Lower leg skin (tissue), 3 donors: ENCODE data around the gene USP35.

ENCODE experiments used
- POLR2A ChIP-seq, 2 donors: fragments of 450-650 bp; IDR thresholded peaks; one replicate each; pipeline ENCODE4 v1.6.1; 2016 to 2017; ENCODE audit warnings: antibody characterized with exemption in 2 of 2, mild to moderate bottlenecking in 1 of 2, moderate library complexity in 1 of 2
- TF ChIP-seq, protein P1 (sequence below), 3 donors: fragments of 450-650 bp; IDR thresholded peaks; one replicate each; pipeline ENCODE4 v1.5.1; 2016; ENCODE audit warnings: antibody characterized with exemption in 3 of 3, mild to moderate bottlenecking in 3 of 3, moderate library complexity in 2 of 3

DNA sequence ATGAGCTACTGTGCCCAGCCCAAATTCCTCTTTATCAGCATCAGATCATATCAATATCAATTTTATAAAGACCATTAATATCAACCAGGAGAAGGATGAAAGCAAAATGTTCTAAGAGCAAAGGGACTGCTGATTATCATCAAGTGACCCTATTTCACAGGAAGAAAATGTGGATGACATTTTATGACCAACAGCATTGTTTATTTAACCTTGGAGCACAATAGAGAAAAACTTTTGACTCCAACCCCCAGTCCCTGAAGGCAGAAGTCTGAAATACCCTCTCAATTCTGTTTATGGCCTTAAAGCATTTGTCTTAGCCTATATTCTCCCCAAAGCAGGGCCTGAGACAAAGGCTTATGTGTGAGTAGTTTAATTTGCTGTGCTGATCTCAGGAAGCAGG, 38.0 kb upstream of the USP35 start:
- TF ChIP-seq, protein P1, sequence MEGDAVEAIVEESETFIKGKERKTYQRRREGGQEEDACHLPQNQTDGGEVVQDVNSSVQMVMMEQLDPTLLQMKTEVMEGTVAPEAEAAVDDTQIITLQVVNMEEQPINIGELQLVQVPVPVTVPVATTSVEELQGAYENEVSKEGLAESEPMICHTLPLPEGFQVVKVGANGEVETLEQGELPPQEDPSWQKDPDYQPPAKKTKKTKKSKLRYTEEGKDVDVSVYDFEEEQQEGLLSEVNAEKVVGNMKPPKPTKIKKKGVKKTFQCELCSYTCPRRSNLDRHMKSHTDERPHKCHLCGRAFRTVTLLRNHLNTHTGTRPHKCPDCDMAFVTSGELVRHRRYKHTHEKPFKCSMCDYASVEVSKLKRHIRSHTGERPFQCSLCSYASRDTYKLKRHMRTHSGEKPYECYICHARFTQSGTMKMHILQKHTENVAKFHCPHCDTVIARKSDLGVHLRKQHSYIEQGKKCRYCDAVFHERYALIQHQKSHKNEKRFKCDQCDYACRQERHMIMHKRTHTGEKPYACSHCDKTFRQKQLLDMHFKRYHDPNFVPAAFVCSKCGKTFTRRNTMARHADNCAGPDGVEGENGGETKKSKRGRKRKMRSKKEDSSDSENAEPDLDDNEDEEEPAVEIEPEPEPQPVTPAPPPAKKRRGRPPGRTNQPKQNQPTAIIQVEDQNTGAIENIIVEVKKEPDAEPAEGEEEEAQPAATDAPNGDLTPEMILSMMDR (IDR thresholded peaks at IDR 0.05): no peak
- no peak for TF ChIP-seq POLR2A (IDR thresholded peaks at IDR 0.05)
